GM21423 (cell line): ENCODE measurements around the gene TOPORS.
A peak's percentile ranks its signal among the peaks of the same experiment; 100 is the strongest.
"Not testable (repeated sequence)": the region's sequence is repeated elsewhere in the genome, so short reads cannot be mapped to it uniquely, and the experiment has no call there.

ENCODE experiments used
- ATAC-seq: cut with Tn5 transposase; IDR thresholded peaks from one replicate; pipeline ENCODE4 v1.9.1; 2021; ENCODE audit warnings: mild to moderate bottlenecking, moderate library complexity; ENCODE audit not compliant: unreplicated experiment

TOPORS gene

DNA sequence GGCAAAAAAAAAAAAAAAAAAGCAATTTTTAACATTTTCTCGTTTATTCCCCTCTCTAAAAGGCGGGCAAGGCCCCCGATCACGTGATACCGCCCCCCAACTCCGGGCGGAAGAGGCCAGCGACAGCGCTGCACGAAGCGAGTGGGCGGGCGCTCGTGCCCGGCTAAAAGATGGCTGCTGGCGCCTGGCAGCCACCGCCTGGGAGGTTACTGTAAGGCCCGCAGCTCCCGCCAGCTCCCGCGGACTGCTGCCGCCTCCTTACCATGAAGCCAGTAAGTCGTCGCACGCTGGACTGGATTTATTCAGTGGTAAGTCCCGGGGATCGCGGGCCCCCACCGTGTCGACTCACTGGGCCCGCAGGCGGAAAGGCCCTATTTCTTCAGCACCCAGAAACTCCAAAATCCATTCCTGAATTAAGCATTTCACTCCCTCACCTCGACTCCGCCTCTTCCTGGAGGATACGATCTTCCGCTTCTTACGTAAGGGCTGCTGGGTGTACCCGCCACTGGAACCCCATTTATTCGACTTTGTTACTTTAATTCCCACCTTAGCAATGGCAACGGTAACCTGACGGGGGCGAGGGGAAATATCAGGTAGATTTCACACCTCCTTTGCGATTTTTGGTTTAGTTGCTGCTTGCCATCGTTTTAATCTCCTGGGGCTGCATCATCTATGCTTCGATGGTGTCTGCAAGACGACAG is at the start of gene TOPORS, which contains the start of gene SMIM27:
TSS of gene TOPORS (minus strand) at position 415 of the 701 bp plus-strand sequence. CDS start at position 265, 150 bp downstream.
TSS of gene SMIM27 (plus strand) at position 156 of the 701 bp plus-strand sequence. CDS start at position 264, 108 bp downstream.
- peak; percentile 63 for ATAC-seq

DNA sequence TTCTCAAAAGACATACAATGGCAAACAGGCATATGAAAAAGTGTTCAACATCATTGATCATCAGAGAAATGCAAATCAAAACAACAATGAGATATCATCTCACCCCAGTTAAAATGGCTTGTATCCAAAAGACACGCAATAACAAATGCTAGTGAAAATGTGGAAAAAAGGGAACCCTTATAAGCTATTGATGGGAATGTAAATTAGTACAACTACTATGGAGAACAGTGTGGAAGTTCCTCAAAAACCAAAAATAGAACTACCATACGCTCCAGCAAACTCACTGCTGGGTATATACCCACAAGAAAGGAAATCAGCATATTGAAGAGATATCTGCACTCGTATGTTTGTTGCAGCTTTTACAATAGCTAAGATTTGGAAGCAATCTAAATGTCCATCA is 46.6 kb upstream of the TOPORS start:
- ATAC-seq = not testable (repeated sequence)

DNA sequence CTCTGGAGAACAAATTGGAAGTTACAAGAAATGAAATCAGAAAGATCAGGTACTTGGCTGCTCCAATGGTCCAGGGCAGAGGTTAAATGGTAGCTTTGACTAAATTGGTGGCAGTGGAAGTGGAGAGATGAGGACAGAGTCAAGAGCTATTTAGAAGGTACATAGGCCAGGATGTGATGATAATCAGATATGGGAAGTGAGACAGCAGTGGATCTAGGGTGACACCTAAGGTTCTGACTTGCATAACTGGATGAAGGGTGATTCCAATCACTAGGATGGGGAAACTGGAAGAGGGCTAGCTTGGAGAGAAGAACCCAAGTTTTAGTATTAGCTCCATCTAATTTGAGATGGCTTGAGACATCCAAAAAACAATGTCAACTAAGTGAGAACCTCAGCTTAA is 44.5 kb upstream of the TOPORS start:
- ATAC-seq = no peak

DNA sequence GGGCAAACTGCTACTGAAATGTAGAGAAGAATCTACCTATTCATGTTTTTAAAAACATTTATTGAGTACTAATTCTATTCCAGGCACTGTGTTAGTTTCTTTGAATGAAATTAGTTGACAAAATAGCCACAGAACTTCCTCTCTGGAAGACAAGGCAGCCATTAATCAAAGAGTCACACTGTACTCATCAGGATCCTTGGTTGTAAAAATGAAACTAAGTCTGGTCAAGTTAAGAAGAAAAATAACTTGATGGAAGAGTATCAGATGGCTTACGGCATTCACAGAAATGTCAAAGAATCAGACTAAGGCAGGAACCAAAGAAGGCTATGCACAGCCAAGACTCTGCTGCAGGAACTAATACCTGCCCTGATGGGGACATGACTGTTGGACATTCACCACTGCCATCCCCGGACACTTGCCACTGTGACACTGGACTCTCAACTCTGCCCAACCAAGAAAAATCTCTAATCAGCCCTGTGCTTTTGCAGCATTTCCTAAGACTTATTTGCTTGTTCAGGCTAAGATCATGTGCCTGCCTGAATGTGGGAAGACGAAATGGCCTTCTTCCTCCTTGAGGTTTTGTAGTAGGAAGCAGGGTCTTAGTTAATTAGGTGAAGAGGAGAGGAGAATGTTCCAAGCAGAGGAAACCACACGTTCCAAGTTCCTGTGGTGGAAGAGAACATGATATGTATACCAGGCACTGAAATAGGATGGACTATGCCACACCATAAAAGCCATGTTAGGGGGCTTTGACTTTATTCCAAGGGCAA is 43.9 kb upstream of the TOPORS start:
- ATAC-seq = no peak

DNA sequence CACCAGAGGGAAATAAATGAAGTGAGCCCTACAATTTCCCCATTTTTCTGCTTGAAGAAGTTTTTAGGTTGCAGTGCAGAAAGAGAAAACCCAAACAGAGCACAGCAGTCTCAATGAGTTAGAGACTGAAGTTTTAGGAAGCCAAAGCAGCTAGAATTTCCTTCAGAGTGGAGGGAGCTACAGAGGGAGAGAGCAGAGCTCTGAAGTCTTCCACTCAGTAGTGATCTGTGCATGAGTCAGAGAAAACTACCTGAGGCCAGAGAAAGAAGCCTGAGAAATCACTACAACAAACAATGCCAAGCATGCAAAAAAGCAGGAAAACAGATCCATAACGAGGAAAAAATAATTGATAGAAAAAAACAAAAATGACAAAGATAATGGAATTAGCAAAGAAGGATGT is 38.5 kb upstream of the TOPORS start:
- no peak for ATAC-seq

DNA sequence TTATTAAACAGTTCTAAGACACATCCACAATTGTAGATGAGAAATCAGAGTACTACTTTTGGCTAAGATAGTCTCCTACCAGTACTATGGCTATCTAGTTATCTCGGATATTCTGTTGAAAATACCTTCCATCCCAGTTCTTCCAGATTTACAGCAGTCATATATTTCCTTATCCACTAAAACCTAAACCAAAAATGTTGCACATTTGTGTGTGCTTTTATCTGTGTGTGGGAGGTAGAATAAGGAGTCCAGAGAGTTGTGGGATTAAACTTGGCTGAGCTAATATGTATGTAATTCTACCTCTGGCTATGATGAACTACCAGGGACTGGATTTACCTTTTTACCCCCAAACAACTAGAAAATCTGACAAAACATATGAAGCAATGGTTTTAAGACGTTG is 38.1 kb upstream of the TOPORS start:
- no peak for ATAC-seq

DNA sequence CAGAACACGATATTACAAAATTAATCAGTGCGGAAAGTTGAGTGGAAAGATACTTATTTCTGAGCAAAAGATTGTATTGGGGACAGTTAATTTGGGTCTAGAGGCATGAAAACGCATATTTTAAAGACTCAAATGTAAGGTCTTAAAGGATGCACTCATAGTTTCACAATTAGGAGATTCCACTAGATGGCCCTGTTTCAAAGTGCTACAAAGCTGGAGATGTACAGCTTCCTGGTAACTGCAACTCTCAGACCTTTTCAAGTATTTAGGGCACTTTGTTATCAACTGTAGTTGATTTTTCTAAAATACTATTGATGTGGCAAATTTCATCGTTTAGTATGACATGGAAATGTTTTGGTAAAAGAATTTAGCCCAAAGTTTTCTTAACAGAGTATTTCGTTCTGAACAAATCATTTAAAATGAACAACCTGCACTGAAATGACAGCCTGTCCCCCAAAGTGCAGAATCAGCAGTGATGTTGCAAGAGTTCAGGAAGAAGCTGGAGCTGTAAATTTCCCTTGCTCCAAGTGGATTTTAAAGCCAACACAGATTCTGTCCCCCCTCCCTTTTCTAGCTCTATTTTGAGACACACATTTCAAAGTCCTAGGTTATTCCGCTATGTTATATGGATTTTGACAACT is 36.8 kb upstream of the TOPORS start:
- peak; percentile 65 for ATAC-seq

DNA sequence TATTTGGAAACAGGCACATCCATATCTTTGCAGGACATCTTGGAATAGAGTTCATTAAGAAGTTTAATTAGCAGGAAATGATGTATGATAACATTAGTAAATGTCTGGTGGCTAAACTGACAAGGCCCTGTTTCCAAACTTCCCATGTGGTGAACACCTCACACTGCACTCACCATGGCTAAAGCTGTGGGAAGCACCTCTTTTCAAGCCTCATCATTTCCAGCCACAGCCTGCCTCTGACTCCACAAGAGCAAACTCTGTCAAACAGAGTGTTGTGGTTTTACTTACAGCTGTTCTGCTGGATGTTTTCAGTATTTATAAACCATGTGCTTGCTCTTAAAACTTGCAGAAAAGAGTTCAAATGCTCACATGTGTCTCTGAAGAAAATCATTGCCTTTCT is 35.5 kb upstream of the TOPORS start:
- ATAC-seq = no peak

DNA sequence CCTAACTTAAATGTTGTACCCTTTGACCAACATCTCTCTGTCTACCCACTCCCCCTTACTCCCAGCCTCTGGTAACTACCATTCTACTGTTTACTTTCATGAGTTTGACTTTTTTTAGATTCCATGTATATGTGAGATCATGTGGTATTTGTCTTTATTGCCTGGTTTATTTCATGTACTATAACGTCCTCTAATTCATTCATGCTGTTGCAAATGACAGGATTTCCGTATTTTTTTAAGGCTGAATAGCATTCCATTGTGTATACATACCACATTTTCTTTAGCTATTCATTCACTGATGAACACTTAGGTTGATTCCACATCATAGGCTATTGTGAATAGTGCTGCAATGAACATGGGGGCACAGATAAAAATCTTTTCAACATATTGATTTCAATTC is 32.4 kb upstream of the TOPORS start:
- no peak for ATAC-seq

DNA sequence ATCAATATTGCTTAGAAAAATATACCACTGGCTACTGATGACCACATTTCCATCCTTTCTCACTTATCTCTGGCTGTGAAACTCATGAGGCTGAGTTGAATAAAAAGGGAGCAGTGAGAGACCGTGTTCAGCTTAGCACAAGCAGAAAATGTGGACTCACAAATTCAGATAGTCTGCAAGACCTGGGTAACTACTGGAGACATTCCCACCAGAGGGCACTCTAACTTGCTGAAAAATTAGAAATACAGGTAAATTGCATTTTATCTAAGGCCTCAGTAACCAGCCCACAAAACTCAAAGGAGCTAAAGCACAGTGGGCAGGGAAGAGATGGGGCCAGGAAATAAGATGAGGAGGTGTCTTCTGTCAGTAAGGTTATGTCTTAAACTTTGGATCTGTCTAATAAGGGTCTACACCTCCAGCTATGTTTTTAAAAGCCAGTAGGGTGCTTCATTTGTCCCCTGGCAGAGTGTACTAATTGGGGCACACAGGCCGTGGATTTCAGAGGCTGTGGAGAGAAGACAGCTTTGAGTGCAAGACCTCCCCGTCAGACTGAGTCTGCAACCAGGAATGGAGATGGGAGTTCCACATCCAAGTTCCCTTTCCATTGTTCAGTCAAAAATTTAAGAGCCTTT is 29.2 kb upstream of the TOPORS start:
- ATAC-seq = no peak

DNA sequence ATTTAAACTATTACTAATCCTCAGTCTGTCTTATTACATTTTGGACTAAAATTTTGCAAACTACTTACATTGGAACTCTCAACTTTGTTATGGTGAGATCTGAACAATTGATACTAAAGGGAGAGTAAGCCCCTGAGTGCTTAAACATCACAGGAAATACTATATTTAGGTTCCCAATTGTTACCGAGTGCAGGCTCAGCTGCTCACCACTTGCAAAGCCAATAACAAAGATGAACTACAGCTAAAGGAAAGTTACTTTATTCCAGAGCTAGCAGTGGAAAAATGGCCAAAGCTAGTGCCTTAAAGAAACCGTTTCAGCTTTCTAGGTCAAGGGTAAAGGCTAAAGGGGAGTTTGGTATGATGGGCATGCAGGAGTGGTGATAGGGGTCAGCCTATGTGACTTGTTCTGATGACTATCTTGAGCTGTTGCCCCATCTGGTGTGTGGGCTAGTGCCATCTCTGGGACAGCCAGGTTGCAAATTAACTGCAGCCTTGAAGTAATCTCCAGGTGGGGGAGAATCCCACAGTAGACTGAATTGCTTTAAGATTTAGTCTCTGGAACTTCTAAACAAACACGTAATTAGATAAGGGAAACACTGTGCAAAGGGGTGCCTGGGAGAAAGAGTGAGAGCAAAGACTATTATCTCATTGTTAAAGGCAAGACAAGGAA is 28.4 kb upstream of the TOPORS start:
- no peak for ATAC-seq

DNA sequence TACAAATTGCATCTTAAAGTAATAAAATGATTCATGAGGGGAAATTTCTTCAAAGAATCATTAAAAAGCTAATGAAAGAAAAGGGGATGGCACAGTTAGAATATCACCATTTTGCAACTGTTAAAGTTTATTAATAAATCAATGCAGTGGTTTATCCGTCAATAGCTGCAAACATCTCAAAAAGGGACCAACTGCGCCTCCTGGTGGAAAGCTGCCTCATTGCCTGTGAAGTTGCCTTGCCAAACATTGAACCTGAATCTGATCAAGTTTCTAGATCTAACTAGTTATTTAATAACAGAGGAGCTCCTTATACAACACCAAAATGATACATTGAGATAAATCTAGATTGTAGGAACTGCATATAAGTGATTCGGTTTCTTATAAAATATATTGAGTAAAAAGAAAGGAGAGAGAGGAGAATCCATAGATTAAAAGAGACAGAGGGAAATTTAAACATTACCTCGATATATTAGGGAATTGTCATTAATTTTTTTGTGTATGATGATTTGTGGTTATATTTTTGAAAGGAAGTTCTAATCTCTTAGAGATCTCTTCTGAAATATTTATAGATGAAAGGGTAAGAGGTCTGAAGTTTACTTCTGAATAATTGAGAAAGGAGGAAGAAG is 27.4 kb upstream of the TOPORS start:
- ATAC-seq = no peak

DNA sequence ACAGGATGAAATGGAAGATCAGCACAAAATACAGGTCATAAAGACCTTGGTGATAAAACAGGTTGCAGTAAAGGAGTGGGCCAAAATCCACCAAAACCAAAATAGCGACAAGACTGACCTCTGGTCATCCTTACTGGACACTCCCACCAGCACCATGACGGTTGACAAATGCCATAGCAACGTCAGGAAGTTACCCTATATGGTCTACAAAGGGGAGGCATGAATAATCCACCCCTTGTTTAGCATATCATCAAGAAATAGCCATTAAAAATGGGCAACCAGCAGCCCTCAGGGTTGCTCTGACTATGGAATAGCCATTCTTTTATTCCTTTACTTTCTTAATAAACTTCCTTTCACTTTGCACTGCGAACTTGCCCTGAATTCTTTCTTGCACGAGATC is 26.6 kb upstream of the TOPORS start:
- ATAC-seq = no peak

DNA sequence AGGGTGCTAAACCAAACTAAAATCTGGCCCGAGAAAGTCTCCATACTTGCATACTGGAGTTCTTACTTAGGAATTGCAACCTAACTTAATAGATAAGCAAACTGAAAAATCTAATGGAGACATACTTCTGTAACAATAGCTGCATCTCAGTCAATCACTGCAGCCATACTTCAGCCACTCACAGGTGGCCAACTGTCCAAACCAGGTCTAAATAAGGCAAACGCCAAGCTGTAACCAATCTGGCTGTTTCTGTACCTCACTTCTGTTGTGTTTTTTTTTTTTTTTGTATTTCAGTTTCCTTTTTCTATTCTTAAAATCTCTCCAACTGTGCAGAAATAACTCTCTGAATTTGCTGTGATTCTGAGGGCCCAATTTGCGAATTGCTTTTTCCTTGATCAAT is 24.9 kb upstream of the TOPORS start:
- no peak for ATAC-seq

DNA sequence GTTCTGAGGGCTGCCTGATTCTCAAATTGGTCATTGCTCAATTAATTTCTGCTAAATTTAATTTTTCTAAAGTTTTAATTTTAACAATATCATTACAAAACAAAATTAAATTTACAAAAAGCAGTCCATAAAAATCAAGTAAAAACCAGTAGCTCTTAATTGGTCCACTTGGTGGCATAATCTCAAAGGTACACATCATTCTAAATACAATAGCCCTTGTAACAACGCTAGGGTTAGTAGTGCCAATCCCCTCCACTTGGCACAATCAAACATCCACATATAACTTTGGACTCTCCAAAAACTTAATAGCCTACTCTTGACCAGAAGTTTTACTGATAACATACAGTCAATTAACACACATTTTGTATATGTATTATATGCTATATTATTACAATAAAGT is 22.5 kb upstream of the TOPORS start:
- no peak for ATAC-seq

DNA sequence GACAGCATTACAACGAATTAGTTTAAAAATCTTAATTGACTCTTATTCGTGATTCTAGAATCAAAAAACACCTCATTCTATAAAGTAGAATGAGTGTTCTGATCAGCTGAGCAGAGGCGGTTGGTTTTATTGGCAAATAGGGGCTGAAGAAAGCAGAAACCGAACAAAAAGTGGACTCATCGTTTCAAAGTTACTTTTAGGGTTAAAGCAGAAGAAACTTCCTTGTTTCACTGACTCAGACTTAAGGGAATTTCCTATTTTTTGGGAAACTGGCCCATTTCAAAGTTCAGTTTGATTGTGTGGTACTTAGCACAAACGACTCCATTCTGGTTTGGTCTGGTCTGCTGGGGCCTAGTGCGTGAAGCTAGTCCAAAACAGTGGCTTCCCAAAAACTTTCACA is 21.4 kb upstream of the TOPORS start:
- no peak for ATAC-seq

DNA sequence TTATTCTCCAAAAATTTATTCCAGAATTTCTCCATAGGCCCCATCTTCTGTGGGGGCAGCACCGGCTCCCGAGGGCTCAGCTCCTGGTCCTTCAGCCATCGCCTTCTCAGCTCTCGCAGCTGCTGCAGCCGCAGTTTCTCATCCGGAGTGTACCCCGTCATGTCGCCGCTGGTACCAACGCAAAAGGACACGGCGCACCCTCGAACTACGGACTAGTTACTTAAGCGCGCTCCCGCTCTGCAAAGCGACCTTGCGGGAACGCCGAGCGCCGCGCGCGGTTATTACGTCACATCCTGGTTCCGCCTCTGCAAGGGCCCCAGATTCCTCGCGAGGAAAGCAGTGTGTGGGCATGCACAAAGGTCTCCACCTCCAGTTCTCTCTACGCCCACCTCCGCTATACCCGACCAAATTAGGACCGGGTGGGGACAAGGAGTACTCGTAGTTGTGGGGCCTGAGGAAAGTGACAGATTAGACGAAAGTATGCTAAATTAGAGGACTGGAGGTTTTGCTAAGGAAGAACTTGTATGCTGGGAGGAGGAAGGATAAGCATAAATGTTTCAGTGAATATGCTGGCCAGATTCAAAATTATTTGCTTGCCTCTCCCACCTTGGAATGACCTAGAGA is 20.6 kb upstream of the TOPORS start, which contains the start of gene NDUFB6:
TSS of gene NDUFB6 (minus strand) at position 260 of the 624 bp plus-strand sequence. CDS start at position 161, 99 bp downstream.
- ATAC-seq = peak; percentile 89

DNA sequence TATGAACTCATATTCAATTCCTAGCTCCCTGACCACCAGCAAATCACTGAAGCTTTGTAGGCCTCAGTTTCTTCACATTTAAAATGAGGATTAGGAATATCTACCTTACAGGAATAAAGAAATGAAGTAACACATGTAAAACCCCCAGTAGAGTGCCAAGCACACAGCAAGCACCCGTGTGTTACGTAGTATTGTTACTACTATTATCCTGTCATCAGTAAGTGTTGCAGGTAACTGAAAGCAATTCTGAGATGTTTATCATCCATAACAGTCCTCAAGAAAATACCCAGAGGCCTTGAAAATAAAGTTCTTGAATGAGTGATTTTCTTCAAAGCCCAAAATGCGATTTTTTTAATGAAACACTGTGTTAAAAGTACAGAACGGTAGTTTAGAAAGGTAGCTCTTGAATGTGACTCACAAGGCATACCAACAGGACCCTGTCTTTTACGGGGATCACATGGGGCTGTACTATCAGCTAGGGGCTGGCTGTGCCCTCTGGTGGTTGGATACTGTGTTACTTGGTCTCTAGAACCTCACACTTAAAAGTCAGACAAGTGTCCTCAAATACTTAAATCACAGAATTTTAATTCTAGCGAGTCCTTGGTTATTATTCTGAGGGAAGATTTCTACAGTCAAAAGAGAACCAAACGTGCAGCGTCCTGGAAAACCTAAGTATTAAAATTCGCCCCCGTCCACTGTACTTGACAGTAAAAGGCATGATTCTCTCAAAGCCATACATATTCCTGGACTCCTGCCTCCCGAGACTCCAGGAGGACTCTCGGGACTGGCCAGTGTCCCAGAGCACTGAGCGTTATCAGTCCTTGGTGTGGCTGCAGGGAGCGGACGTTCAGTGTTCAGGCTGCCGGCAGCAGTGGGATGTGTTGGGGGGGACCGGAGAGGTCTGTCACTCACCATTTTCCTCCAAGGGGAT is 19.8 kb upstream of the TOPORS start:
- ATAC-seq = peak; percentile 90

DNA sequence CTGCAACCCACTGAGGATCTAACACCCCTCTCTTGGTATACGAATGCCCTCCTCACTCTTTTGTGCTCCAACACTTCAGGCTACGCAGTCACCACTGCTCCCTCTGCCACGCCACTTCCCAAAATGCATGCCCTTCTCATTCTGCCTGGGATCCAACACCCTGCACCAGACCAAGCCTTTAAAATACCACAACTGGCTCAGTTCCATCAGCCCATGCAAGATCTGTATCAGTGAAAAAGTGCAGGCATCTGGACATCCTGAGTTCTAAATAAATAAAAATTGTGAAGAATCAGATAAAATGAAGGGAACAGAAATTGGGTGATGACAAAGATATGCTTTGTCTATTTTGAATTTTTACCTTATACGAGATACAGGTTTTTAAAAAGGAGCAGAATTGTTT is 17.9 kb upstream of the TOPORS start:
- ATAC-seq = no peak
